Fibroblast of pulmonary artery (primary cell): ENCODE data around the gene PTGER2.
A peak's percentile ranks its signal among the peaks of the same experiment; 100 is the strongest.

Experiments
- DNase-seq: peaks from one replicate; pipeline ENCODE4 v3.0.0-alpha.2; 2010; ENCODE audit warnings: low read depth
- H3K4me3 ChIP-seq: replicated peaks from 2 replicates; pipeline ENCODE4 v1.5.1; 2011; ENCODE audit warnings: low read depth, mild to moderate bottlenecking, control low read depth, low read length, moderate library complexity
- TF ChIP-seq, protein P1 (sequence below): IDR thresholded peaks from 2 replicates; pipeline ENCODE4 v1.5.1; 2011; ENCODE audit warnings: mild to moderate bottlenecking, control low read depth, low read length, inconsistent platforms; ENCODE audit errors: missing control alignments

Gene PTGER2

DNA sequence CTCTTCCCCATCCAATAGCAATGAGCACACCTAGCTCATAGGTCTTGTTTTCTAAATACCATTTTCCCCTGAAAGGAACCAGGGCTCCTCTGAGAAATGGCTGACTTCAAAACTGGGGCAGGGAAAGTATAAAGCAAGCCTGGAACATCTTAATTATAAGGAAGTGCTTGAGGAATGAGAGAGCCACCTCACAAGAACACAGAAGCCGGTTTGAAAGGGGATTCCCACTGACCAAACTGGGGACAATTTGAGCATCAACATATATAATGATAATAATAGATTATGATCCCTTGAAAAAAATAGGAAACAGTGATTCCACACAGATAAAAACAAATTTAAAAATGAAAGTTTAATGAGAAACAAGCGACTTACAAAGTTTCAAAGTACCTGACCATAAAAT is 22.1 kb downstream of the PTGER2 start:
- DNase-seq: no peak
- TF ChIP-seq, protein P1, sequence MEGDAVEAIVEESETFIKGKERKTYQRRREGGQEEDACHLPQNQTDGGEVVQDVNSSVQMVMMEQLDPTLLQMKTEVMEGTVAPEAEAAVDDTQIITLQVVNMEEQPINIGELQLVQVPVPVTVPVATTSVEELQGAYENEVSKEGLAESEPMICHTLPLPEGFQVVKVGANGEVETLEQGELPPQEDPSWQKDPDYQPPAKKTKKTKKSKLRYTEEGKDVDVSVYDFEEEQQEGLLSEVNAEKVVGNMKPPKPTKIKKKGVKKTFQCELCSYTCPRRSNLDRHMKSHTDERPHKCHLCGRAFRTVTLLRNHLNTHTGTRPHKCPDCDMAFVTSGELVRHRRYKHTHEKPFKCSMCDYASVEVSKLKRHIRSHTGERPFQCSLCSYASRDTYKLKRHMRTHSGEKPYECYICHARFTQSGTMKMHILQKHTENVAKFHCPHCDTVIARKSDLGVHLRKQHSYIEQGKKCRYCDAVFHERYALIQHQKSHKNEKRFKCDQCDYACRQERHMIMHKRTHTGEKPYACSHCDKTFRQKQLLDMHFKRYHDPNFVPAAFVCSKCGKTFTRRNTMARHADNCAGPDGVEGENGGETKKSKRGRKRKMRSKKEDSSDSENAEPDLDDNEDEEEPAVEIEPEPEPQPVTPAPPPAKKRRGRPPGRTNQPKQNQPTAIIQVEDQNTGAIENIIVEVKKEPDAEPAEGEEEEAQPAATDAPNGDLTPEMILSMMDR: no peak
- no peak overlapping the region for H3K4me3 ChIP-seq

DNA sequence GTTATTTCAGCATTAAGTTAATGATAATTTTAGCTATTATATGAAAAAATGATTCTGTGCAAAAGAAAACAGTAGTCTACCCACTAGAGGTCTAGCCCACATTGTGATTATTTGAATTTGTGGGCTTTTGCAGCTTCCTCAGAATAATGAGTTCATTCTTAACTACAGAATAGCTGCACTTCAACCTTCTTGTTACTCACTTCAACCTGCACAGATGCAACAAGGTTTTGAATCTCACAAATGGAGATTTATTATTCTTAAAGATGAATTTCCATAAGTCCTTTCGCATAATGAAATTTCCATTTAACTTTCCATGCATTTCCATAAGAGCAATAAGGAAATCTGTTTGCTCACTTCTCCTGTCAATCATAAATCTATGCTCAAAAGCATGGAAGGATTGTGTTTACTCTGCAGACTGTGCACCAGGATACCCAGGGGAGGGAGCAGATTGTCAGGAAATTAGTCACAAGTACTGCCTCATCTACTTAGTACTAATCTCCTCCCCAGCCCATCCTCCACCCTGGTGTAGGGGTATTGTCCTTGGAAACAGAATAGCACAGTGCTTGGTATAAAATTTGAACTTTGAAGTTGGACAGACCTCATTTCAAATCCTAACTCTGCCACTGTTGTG is 24.1 kb downstream of the PTGER2 start:
- DNase-seq: peak; percentile 74
- TF ChIP-seq, protein P1: no peak
- no peak overlapping the region for H3K4me3 ChIP-seq

DNA sequence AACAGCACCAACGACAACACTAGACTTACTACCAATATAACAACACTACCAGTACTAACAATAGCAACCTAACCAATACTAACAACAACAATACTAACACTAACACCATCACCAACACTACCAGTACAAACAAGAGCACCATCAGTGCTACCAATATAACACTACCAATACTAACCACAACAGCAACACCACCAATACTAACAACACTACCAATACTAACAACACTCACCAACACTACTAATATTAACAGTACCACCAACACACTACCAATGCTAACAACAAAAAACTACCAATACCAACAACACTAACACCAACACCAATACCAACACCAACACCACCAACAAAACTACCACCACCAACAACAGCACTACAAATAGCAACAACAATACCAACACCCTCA is 25.1 kb downstream of the PTGER2 start:
- no peak for DNase-seq
- H3K4me3 ChIP-seq: no peak overlapping the region
- TF ChIP-seq, protein P1: no peak

DNA sequence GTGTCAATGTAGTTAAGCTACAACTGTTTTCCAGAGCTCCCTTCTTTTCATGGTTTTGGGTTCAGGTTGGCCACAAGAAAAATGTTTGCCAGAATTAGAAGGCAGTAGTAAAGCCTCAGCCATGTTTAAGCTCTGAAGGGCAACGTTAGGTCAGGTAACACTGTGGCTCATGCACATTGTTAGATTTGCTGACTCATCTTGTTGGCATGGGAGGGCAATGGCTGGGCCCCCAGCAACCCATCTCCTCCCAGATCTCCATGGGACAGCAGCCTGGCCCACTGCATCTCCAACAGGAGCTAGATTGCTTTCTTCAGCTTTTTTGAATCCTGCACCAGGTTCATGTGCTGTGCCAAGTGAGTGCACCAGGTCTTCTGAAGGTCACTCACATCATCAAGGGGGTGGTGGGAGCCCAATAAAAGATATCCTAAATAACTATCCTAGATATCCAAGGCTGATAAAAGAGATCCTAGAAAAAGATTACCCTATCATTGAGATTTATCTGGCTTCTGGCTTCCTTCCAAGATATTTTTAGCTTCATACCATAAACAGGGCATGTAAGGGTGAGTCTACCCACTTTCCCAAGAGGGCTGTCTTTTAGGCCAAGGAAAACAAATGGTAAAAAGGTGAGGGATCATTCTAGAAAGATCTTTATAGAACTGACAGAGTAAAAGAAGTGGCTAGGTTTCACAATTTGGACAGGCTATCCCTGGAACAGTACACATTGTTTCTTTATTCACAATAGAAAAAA is 28.9 kb downstream of the PTGER2 start:
- DNase-seq: peak; percentile 51
- H3K4me3 ChIP-seq: no peak overlapping the region
- TF ChIP-seq, protein P1: no peak

DNA sequence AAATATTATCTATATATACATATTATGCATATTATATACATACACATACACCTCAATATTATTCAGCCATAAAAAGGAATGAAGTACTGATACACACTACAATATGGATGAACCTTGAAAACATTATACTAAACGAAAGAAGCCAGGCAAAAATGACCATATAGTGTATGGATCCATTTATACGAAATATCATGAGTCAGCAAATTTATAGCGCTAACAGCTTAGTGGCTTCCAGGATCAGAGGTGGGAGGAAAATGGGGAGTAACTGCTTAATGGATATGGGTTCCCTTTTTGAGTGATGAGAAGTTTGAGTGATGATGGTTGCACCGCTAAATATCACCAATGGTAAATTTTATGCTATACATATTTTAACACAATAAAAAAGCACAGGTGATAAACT is 32.7 kb downstream of the PTGER2 start:
- DNase-seq: no peak
- no peak overlapping the region for H3K4me3 ChIP-seq
- TF ChIP-seq, protein P1: no peak

DNA sequence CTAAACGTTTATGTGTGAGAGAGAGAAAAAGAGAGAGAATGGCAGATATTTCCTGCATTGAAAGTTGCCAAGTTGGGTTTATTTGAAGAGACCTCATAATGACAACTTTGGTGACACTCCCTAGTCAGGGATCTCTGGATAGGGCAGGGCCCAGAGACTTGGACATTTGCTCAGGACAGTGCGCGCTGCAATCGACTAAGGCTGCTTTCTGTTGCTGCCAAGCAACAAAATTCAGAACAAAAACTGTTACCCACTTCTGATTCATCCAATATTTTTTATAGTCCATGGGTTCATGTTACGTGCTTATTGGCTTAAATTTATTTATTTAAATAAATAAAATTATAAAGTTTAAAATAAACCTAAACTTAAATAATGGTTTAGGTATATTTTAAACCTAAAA is 34.2 kb downstream of the PTGER2 start:
- TF ChIP-seq, protein P1: no peak
- DNase-seq: peak; percentile 8
- no peak overlapping the region for H3K4me3 ChIP-seq
